Frontal cortex (tissue), 4 donors: ENCODE results near the gene RPS15. TPM values are rescaled to one million over a fixed set of nuclear protein-coding genes. Genes with fewer than 3 reads are reported as not detected.
"Not testable (repeated sequence)": the region's sequence is repeated elsewhere in the genome, so short reads cannot be mapped to it uniquely, and the experiment has no call there.

Experiments used
- DNase-seq, 2 donors: peaks; one replicate each; pipeline ENCODE4 v3.0.0; 2012; ENCODE audit warnings: low spot score in 2 of 2
- FAIRE-seq: peaks from 2 replicates; lab custom pipeline; 2012; peaks lifted over from hg19 to GRCh38; lab: Jason Lieb, UNC
- total RNA-seq: library from RNA; depleted of rRNA; stranded (reverse); fragments of >200 nt; gene quantifications from one replicate; pipeline ENCODE4 v1.2.3, GENCODE V29; 2014
- donor health status: control.
- donor health status: control.
- donor health status: control.

Gene RPS15
- total RNA-seq, 1 donor from 2014 or later, result 276 TPM

DNA sequence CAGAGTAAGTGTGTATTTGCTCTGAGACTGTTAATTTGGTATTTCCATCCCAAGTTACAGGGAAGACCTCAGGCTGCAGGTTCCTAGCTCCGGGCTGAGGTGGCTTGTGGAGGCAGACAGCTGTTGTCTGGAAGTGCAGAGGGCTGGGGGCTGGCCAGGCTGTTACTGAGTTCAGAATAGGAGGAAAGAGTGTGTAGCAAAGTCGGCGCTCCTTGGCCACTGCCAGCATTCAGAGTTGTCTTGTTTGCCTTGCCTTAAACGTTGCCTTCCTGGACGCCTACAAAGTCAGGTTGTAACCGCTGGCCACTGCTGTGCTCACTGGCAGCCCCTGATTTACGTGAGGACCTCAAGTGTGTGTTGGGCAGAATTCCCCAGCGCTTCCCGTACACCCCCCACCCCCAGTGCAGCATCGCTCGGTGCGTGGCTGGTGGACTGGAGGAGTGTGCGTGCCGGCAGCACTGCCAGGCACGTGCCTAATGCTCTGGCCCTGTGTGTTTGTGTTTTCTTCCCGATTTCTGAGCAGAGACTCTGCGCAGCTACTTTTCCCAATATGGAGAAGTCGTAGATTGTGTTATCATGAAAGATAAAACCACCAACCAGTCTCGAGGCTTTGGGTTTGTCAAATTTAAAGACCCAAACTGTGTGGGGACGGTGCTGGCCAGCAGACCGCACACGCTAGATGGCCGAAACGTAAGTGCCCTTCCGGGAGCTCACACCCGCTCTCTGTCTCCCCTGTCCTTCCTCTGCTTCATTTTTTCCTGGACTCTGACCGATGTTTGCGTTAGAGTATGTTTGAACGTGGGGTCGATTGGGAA, 20.3 kb upstream of the RPS15 start:
- FAIRE-seq, result no peak
- DNase-seq, result no peak

- FAIRE-seq (no peak), DNase-seq (no peak)
Measured at GRCh38 chr19:1418496-1418775, 19.8 kb upstream of the RPS15 start.

- DNase-seq (no peak), FAIRE-seq (no peak)
Measured at GRCh38 chr19:1418951-1419738, 19.1 kb upstream of the RPS15 start.

DNA sequence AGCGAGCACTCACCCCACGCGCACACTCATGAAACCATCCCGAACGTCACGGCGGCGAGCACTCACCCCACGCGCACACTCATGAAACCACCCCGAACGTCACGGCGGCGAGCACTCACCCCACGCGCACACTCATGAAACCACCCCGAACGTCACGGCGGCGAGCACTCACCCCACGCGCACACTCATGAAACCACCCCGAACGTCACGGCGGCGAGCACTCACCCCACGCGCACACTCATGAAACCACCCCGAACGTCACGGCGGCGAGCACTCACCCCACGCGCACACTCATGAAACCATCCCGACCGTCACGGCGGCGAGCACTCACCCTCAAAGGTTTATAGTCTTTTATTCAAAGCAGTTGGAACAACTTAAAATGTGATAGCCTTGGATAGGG, 18.1 kb upstream of the RPS15 start:
- FAIRE-seq, result not testable (repeated sequence)

DNA sequence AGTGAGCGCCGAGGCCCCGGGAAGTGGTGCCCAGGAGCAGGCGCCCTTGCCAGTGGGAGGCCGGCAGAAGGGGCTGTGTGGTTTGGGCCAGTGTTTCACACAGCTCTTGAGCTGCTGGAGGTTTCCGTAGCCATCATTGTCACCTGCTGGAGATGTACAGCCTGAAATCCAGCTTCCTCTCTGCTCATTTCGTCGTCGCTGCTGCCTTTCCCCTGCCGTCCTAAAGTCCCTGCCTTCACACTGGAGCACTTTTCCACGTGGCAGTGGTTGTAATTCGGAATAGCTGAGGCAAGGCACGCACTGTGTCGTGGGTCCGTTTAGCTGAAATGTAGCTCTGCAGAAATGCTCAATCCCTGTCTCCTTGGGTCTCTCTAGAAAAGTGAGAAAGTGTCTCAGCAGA, 17.6 kb upstream of the RPS15 start:
- FAIRE-seq (no peak), DNase-seq (no peak)

More for the DNA sequence above, 18.1 kb upstream of the RPS15 start:
- not testable (repeated sequence) for DNase-seq

DNA sequence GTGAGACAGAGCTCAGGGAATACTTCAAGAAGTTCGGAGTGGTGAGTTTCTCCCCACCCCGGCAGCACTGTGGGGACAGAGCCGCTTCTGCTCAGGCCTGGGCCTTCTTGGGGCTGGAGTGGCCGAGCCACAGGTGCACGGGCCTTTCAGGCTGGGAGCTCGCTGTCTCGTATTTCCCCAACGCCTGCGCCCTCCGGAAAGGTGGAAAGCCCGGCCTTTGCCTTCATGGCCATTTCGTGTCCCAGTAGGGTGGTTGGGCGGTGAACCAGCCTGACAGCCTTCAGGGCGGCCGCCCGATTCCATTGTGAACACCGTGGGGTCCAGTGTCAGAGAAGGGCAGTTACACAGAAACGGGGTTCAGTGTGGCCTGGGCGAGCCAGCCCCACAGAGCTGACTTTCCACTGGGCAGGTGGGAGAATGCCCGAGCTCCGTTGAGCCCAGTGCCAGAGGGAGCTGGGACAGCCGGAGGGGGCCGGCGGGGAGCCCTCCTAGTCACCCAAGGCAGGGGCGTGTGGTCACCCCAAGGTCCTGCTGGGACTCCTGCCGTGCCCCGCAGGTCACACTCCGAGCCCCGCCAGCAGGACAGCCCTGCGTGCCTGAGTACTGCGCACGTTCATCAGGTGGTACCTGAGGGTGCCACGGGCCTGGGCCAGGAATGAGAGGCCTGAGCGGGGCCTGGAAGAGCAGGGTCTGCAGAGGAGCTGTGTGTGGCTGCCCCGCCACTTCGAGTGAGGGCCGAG, 16.8 kb upstream of the RPS15 start:
- DNase-seq, result no peak
- no peak for FAIRE-seq

GRCh38 chr19:1421958-1422305, 16.3 kb upstream of the RPS15 start:
- no peak for FAIRE-seq
- no peak for DNase-seq

DNA sequence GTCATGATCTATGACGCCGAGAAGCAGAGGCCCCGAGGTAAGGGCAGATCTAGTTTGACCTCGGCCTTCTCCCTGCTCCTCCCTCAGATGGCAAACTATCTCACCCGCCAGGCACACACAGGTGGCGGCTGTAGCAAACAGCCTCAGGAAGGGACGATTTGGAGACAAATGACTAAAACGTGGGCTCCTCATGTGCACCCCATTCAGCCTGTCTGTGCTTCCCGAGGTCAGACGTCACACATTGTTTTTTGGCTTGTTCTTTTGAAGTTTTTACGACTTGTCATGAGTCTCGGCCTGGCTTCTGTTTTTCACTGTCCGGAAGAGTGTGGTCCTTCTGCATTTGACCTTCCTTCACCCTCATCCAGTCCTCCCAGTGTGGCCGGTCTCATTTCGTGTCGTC, 15.8 kb upstream of the RPS15 start:
- DNase-seq, result no peak
- FAIRE-seq, result no peak

- DNase-seq (no peak), FAIRE-seq (no peak)
Measured at GRCh38 chr19:1422943-1423342, 15.3 kb upstream of the RPS15 start.

GRCh38 chr19:1423436-1424191, 14.6 kb upstream of the RPS15 start:
- FAIRE-seq, result no peak
- no peak for DNase-seq

DNA sequence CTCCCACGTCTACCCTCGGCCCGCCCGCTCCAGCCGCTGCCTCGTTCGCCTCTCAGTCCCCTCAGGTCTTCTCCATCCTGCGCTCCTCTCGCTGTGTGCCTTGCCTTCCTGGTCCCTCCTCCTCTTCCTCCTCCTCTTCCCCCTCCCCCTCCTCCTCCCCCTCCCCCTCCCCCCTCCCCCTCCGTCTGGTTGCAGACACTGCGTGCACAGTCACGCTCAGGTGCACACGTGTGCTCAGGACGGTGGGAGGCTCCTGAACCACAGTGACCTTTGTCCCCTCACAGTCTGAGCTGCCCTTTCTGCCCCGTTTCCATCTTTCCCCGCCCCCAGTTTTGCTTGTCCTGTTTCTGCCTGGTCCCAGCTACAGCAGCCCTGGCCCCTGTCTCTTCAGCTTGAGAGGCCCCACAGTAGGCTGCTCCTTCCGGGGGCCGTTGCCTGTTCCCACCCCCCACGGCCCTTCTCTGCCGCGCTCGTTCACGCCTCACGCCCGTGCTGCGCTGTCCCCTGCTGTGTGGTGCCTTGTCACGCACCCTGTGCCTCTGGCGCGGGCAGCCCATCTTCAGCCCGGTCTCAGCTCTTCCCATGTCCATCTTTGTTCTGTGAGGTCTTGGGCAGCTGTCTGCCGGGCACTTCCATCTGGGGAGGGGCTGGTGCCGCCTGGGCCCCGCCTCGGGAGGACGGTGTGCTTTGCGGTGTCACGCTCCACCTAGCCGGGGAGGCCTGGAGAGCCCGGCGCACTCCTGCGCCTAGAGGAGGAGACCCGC, 13.8 kb upstream of the RPS15 start:
- FAIRE-seq (no peak), DNase-seq (no peak)

GRCh38 chr19:1425102-1425837, 12.9 kb upstream of the RPS15 start:
- DNase-seq, result no peak
- no peak for FAIRE-seq

DNA sequence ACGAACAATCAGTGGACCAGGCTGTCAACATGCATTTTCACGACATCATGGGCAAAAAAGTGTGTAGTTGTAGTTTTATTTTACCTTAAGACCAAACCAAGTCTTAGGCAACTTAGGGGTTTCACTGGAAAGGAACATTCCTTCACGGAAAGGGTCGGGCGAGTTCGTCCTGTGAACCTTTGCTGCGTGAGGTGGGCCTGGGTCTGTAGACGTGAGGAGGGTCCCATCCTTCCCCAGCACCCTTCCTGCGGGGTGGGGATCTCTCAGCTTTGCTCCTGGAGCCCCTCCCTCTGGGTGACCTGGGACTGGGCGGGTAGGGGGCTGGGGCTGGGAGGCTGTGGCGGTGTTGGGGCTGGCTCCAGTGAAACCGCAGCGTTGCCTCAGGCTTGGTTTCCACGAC, 12.3 kb upstream of the RPS15 start:
- no peak for FAIRE-seq
- no peak for DNase-seq

DNA sequence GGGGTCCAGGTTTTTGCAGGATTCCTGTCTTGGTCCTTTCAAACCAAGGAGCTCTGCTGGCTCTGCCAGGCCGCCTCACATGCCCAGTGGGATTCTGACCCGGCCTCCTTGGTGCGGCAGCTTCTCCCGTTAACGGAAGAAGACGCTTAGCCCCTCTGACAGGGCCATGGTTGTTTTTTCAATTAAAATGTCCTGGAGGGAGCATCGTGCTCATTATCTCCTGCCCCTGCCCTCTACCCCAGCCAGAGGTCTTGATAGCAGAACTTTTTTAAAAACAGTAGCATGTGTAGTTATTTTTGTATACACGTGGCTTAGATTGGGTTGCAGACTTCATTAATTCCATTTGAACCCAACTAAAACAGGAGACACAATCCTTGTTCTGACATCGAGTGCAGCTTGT, 11.5 kb upstream of the RPS15 start:
- DNase-seq, result no peak
- no peak for FAIRE-seq

DNA sequence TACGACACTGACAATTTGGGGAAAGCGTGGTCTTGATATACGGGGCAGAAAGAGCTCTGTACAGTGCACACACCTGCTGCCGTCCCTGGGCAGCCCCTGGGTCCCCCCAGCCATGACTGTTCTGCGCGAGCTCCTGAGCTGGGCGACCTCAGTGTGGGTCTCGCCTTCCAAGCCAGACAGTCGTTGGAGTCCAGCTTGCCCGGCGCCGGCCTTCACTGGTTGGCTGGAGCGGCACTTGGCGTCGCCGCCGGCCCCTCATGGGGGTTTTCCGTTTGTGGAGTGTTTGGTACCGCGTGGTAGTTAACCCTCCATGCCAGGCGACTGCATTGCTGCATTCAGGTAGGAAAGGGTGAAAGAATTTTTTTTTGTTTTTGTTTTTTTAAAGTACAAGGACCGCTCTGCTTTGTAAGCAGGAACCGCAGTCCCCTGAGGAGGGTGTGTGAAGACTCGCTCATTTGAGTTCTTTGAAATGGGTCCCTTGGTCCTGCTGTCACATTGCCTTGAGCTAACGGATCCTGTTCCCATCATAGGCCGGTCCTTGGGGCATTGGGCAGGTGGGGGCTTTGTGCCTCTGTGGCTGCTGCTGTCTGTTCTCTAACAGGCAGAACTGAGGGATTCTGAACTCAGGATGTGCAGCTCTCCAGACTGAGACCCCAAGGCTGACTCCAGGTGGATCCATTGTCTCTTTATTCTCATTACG, 10.8 kb upstream of the RPS15 start:
- no peak for FAIRE-seq
- no peak for DNase-seq

GRCh38 chr19:1428738-1429391, 9.3 kb upstream of the RPS15 start:
- DNase-seq (no peak), FAIRE-seq (no peak)

- FAIRE-seq (no peak), DNase-seq (no peak)
Measured at GRCh38 chr19:1429750-1430149, 8.4 kb upstream of the RPS15 start.

DNA sequence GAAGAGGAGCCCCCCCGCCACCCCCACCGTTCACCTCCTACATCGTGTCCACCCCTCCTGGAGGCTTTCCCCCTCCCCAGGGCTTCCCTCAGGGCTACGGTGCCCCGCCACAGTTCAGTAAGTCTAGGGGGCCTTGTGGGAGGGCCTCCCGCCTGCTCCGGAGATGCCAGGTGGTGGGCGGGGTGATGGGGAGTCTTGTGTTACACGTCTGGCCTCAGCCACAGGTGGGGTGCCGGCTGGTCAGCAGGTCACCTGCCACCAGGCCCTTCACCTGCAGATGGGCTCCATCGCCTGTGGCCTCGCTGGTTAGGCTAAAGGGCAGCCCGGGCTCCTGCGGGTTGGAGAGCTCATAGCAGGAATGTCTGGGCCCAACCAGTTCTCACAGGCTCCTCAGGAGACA, 8.0 kb upstream of the RPS15 start:
- no peak for DNase-seq
- no peak for FAIRE-seq
